Mesendoderm (in vitro differentiated cells): ENCODE data around the gene CXCL12.

Experiments used
- DNase-seq: peaks from one replicate; pipeline ENCODE4 v3.0.0; 2013
- H2AK5ac ChIP-seq: 2 replicates; pipeline ENCODE4 v1.6.1; 2013; ENCODE audit warnings: low read length, inconsistent platforms
- H2BK120ac ChIP-seq: 2 replicates; pipeline ENCODE4 v1.6.1; 2013; ENCODE audit warnings: low read depth, mild to moderate bottlenecking, low read length, moderate library complexity, mixed read lengths
- H2BK15ac ChIP-seq: replicated peaks from 2 replicates; pipeline ENCODE4 v1.6.1; 2013; ENCODE audit warnings: low read depth, mild to moderate bottlenecking, moderate library complexity
- H2BK5ac ChIP-seq: 2 replicates; pipeline ENCODE4 v1.6.1; 2013; ENCODE audit warnings: low read length, inconsistent platforms
- H3K18ac ChIP-seq: 2 replicates; pipeline ENCODE4 v1.6.1; 2013; ENCODE audit warnings: mild to moderate bottlenecking, low read length, mixed read lengths
- H3K23ac ChIP-seq: one replicate; pipeline ENCODE4 v1.6.1; 2013; ENCODE audit warnings: low read length
- H3K27ac ChIP-seq: 2 replicates; pipeline ENCODE4 v1.5.1; 2013; ENCODE audit warnings: low read depth, mild to moderate bottlenecking, inconsistent platforms, low read length, moderate library complexity
- H3K27me3 ChIP-seq: 2 replicates; pipeline ENCODE4 v1.6.1; 2013; ENCODE audit warnings: low read length, control low read depth, mild to moderate bottlenecking, inconsistent platforms; ENCODE audit not compliant: insufficient read depth, poor library complexity
- H3K36me3 ChIP-seq: 2 replicates; pipeline ENCODE4 v1.6.1; 2013; ENCODE audit warnings: low read length, inconsistent platforms; ENCODE audit not compliant: control insufficient read depth, insufficient read depth
- H3K4ac ChIP-seq: one replicate; pipeline ENCODE4 v1.6.1; 2013; ENCODE audit warnings: low read depth, mild to moderate bottlenecking, low read length, moderate library complexity
- H3K4me1 ChIP-seq: 2 replicates; pipeline ENCODE4 v1.6.1; 2013; ENCODE audit warnings: low read depth, low read length, inconsistent platforms; ENCODE audit not compliant: control insufficient read depth
- H3K4me2 ChIP-seq: 2 replicates; pipeline ENCODE4 v1.6.1; 2013; ENCODE audit warnings: low read length
- H3K4me3 ChIP-seq: 2 replicates; pipeline ENCODE4 v1.5.1; 2013; ENCODE audit warnings: mild to moderate bottlenecking, low read length
- H3K56ac ChIP-seq: one replicate; pipeline ENCODE4 v1.6.1; 2013; ENCODE audit warnings: low read length
- H3K79me1 ChIP-seq: 2 replicates; pipeline ENCODE4 v1.6.1; 2013; ENCODE audit warnings: low read length, inconsistent platforms
- H3K79me2 ChIP-seq: 2 replicates; pipeline ENCODE4 v1.6.1; 2013; ENCODE audit warnings: mild to moderate bottlenecking, low read length; ENCODE audit not compliant: control insufficient read depth, insufficient read depth
- H3K9ac ChIP-seq: 2 replicates; pipeline ENCODE4 v1.6.1; 2013; ENCODE audit warnings: low read length, inconsistent platforms
- H4K5ac ChIP-seq: one replicate; pipeline ENCODE4 v1.6.1; 2013; ENCODE audit warnings: low read length
- H4K8ac ChIP-seq: one replicate; pipeline ENCODE4 v1.6.1; 2013; ENCODE audit warnings: low read depth, mild to moderate bottlenecking, control low read depth, low read length, moderate library complexity
- WGBS: extraction: QIAGEN DNeasy Blood & Tissue Kit; methylation state at CpG from one replicate; pipeline ENCODE4 v1.1.7; 2013; ENCODE audit warnings: low lambda C conversion rate, missing lambda C conversion rate; ENCODE audit not compliant: insufficient coverage; ENCODE audit errors: extremely low coverage; 5-methylcytosine and 5-hydroxymethylcytosine counted together

Gene CXCL12

DNA sequence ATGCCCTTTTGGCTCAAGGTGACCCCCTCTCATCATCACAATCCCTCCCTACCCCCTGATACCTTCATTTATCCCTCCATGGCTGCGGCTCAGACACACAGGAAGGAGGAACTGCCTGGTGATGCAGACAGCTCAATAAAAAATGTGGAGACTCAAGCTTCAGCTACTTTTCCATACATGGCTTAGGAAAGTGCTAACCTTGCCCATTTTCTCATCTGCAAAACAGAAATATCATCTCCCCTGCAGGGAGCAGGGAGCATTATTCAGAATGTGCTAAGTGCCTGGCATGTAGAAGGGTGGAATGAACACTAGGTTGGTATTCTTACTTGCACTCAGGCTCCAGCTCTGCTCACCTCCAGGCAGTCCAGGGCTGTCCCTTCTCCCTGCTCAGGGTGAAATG lies 23.8 kb downstream of the CXCL12 start:
- H2BK5ac ChIP-seq: no peak overlapping the region
- no peak overlapping the region for H2AK5ac ChIP-seq
- WGBS: no CpG with 5 or more reads among the region's 1 CpG
- H3K4me3 ChIP-seq: no peak overlapping the region
- no peak overlapping the region for H4K8ac ChIP-seq
- H2BK120ac ChIP-seq: no peak overlapping the region
- H3K36me3 ChIP-seq: no peaks in the 10 kb centered on the region
- H3K27ac ChIP-seq: no peak overlapping the region
- no peak overlapping the region for H4K5ac ChIP-seq
- no peaks in the 10 kb centered on the region for H3K27me3 ChIP-seq
- no peak for DNase-seq
- no peak overlapping the region for H3K56ac ChIP-seq
- no peak overlapping the region for H3K18ac ChIP-seq
- peaks cover 8% of the 10 kb centered on the region for H3K4me1 ChIP-seq
- no peaks in the 10 kb centered on the region for H3K79me1 ChIP-seq
- no peak overlapping the region for H3K4me2 ChIP-seq
- H3K4ac ChIP-seq: no peak overlapping the region
- no peak overlapping the region for H3K23ac ChIP-seq
- H3K79me2 ChIP-seq: no peaks in the 10 kb centered on the region
- no peak overlapping the region for H2BK15ac ChIP-seq
- H3K9ac ChIP-seq: no peak overlapping the region

DNA sequence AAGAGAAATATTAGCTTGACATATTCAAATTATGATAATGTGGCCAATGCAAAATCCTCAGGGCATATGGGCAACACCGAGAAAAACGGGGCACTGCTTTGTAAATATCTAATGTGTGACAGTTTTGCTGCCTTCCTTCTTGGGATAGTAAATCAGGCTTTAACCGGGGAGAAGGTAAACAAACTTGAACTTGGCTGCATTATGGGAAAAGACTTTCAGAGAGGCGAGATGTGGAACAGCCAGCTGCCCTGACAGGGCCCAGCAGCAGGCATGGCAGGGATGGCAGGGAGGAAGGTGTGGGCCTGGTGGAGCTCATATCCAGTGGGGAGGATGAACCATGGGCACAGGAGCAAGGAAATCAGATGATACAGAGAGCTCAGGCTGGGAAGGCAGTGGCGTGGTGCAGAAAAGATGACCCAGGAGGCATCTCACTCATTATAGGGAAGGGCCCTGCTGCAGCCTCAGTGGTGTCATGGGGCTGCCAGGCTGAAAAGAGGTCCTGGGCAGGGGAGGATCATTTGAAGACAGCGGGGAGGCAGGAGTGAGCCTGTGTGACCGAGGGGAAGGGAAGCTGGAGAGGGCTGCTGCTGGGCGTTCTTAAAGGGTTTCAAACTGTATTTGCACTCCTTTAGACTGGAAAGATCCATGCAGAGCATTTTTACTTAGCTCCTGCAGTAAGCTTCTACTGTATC lies 26.7 kb downstream of the CXCL12 start:
- no CpG with 5 or more reads among the region's 8 CpGs for WGBS
- H3K27ac ChIP-seq: no peak overlapping the region

DNA sequence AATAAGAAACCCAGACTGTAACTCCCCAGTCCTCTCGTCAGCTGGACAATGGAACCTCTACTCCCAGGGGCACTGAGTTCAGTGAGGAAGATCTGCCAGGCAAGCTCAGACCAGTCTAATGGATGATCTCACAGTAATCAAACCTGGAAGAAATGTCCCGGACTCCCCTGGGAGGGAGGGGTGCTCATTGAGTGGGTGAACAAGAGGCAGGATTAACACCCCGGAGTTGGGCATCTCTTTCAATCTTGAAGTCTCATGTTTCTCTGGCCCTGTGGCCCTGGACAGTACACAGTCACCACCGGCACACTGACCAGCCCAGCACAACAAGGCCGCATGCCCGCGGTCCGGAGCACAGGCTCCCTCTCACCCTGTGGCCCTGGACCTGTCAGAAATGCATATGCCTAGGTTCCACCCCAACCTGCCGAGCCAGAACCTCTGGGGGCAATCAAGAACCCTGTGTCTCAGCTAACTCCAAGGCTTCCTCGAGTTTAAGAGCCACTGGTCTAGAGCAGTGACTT lies 27.8 kb downstream of the CXCL12 start:
- H3K27me3 ChIP-seq: no peaks in the 10 kb centered on the region
- no peak for DNase-seq
- no peak overlapping the region for H3K4me2 ChIP-seq
- no peak overlapping the region for H2AK5ac ChIP-seq
- H3K9ac ChIP-seq: no peak overlapping the region
- H2BK5ac ChIP-seq: no peak overlapping the region
- H3K4me3 ChIP-seq: no peak overlapping the region
- no CpG with 5 or more reads among the region's 10 CpGs for WGBS
- H3K18ac ChIP-seq: no peak overlapping the region
- H3K27ac ChIP-seq: no peak overlapping the region
- no peak overlapping the region for H3K4ac ChIP-seq
- no peak overlapping the region for H2BK15ac ChIP-seq
- no peak overlapping the region for H4K8ac ChIP-seq
- H3K79me1 ChIP-seq: no peaks in the 10 kb centered on the region
- no peak overlapping the region for H3K56ac ChIP-seq
- H4K5ac ChIP-seq: no peak overlapping the region
- H2BK120ac ChIP-seq: no peak overlapping the region
- peaks cover 6% of the 10 kb centered on the region for H3K4me1 ChIP-seq
- no peak overlapping the region for H3K23ac ChIP-seq
- H3K36me3 ChIP-seq: no peaks in the 10 kb centered on the region
- no peaks in the 10 kb centered on the region for H3K79me2 ChIP-seq

More for the DNA sequence above, 26.7 kb downstream of the CXCL12 start:
- Histone ChIP-seq H3K4me3 (no peak overlapping the region), H3K79me1 (no peaks in the 10 kb centered on the region), H3K18ac (no peak overlapping the region), H3K9ac (no peak overlapping the region), H2BK15ac (no peak overlapping the region), H3K79me2 (no peaks in the 10 kb centered on the region), H3K4ac (no peak overlapping the region), H2AK5ac (no peak overlapping the region), H3K23ac (peak overlapping the region; percentile 48), H3K4me1 (peaks cover 8% of the 10 kb centered on the region), H4K8ac (no peak overlapping the region), H3K56ac (peak overlapping the region; percentile 2), H2BK5ac (no peak overlapping the region), H3K36me3 (no peaks in the 10 kb centered on the region), H3K27me3 (no peaks in the 10 kb centered on the region), H2BK120ac (no peak overlapping the region), H3K4me2 (no peak overlapping the region), H4K5ac (no peak overlapping the region)
- DNase-seq: no peak

DNA sequence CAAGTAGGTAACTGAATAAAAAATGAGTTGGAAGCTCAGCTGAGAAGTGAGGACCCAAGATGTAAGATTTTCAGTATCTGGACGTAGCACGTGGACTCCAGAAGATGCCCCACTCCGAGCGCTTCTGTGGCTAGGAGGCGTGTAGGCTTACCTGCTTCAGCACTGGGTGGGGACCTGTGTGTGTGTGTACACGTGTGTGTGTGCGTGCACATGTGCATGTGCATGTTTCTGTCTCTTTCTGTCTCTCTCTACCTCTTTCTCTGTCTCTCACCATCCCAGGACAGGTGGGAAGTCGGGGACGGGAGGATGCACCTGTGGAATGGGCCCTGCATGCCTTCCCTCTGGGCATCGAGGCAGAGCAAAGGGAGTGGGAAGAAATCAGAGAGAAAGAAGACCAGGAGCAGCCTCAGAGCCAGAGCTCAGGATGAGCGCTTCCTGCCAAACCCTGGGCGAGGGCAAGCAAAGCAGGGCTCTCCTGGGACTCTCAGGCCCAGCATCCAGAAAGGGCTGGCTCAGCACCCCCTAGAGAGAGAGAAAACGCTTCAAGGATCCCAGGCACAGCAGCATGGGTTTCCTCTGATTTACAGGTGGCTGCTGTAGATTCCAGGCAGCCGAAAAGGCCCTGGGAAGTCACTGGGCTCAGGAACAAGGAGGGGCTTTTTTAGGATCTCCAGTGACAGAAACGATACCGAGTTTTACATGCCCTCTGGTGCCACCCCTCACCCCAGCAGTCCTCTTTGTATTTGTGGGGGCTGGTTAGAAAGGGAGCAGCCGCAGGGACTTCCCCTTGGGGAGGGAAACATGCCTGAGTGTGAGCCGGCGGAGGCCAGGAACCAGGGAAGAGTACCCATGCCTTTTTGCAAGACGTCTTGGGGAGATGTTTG lies 28.5 kb downstream of the CXCL12 start:
- H3K36me3 ChIP-seq: no peaks in the 10 kb centered on the region
- H3K27ac ChIP-seq: no peak overlapping the region
- peaks cover 9% of the 10 kb centered on the region for H3K4me1 ChIP-seq
- no peak overlapping the region for H3K4me2 ChIP-seq
- H4K8ac ChIP-seq: no peak overlapping the region
- H3K56ac ChIP-seq: no peak overlapping the region
- WGBS: no CpG with 5 or more reads among the region's 20 CpGs
- no peaks in the 10 kb centered on the region for H3K79me1 ChIP-seq
- H2BK5ac ChIP-seq: no peak overlapping the region
- no peak overlapping the region for H3K23ac ChIP-seq
- no peak overlapping the region for H3K4me3 ChIP-seq
- no peak overlapping the region for H3K18ac ChIP-seq
- no peak for DNase-seq
- H2AK5ac ChIP-seq: no peak overlapping the region
- H3K79me2 ChIP-seq: no peaks in the 10 kb centered on the region
- no peaks in the 10 kb centered on the region for H3K27me3 ChIP-seq
- H2BK120ac ChIP-seq: no peak overlapping the region
- no peak overlapping the region for H3K9ac ChIP-seq
- H4K5ac ChIP-seq: no peak overlapping the region
- no peak overlapping the region for H3K4ac ChIP-seq
- no peak overlapping the region for H2BK15ac ChIP-seq

DNA sequence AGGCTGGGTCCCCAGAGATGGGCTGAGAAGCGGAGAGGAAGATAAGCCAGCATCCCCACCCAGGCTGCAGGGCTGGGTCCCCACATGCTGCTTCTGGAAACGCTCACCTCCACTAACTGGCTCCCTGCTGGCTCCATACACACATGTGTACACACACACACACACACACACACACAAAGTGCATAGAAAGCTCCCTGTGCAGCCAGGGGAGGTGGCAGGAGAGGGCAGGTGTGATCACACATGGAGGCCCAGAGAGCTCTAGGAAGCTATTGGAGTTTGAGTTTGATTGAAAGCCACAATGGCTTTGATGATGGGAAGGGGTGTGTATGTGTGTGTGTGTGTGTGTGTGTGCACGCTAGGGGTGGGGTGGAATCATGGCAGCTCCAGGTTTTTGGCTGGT lies 29.3 kb downstream of the CXCL12 start:
- Histone ChIP-seq H3K27me3 (no peaks in the 10 kb centered on the region), H3K36me3 (no peaks in the 10 kb centered on the region), H3K4ac (no peak overlapping the region), H4K5ac (no peak overlapping the region), H3K79me1 (no peaks in the 10 kb centered on the region), H3K56ac (no peak overlapping the region), H4K8ac (no peak overlapping the region), H3K23ac (no peak overlapping the region), H2BK15ac (no peak overlapping the region), H2AK5ac (no peak overlapping the region), H3K9ac (no peak overlapping the region), H3K18ac (no peak overlapping the region), H3K4me2 (no peak overlapping the region), H3K4me3 (no peak overlapping the region), H2BK5ac (no peak overlapping the region), H3K79me2 (no peaks in the 10 kb centered on the region), H3K4me1 (peaks cover 9% of the 10 kb centered on the region), H3K27ac (no peak overlapping the region), H2BK120ac (no peak overlapping the region)
- WGBS: no CpG with 5 or more reads among the region's 3 CpGs
- DNase-seq: no peak
